Measurements from ENCODE around the gene SAXO2. TPM values are rescaled to one million over a fixed set of nuclear protein-coding genes. Genes with fewer than 3 reads are reported as not detected.

The SAXO2 gene
- total and polyA plus RNA-seq, 2 of the 8 experiments (the other 6 are each of a cell fraction or from before 2014, with no cell fraction given) = 3.1 TPM

DNA sequence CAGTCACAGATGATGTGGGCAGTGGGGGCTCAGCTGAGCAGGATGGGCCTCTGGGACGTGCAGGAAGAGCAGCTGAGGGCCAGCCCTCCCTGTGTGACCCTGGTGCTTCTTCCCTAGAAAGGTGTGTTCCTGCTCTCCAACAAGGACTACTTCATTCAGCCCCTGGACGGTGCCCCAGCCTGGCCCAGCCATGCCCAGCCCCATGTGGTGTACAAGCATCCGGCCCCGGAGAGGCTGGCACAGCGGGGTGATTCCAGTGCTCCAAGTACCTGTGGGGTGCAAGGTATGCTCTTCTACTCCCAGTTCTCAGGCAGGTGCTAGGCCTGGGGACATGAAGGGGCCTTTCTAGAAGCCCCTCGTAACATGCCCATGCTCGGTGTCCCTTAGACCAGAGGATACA, 38.3 kb downstream of the SAXO2 start (continued):
- TF ChIP-seq ZNF274 (IDR thresholded peaks at IDR 0.05; ENCODE audit: borderline replicate concordance, extremely low read depth, low read length) = no peak
- no peak for TF ChIP-seq CHD2 (IDR thresholded peaks at IDR 0.05; ENCODE audit: low read length)
- no peak for TF ChIP-seq YY1 (IDR thresholded peaks at IDR 0.05; ENCODE audit: low read depth, low read length)
- TF ChIP-seq CTBP2 (IDR thresholded peaks at IDR 0.05; ENCODE audit: borderline replicate concordance, insufficient read depth, insufficient read length, low read length) = no peak
- TF ChIP-seq BCL11A (IDR thresholded peaks at IDR 0.05; ENCODE audit: low read depth in 2 of 2, low read length in 2 of 2) = no peak
- TF ChIP-seq CREB1 (IDR thresholded peaks at IDR 0.05) = no peak
- no peak for TF ChIP-seq JUND (IDR thresholded peaks at IDR 0.05; ENCODE audit: low read length)
- TF ChIP-seq, protein P1, sequence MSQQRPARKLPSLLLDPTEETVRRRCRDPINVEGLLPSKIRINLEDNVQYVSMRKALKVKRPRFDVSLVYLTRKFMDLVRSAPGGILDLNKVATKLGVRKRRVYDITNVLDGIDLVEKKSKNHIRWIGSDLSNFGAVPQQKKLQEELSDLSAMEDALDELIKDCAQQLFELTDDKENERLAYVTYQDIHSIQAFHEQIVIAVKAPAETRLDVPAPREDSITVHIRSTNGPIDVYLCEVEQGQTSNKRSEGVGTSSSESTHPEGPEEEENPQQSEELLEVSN (IDR thresholded peaks at IDR 0.05) = no peak
